ENCODE measurements around the gene RGPD8.

The RGPD8 gene

DNA sequence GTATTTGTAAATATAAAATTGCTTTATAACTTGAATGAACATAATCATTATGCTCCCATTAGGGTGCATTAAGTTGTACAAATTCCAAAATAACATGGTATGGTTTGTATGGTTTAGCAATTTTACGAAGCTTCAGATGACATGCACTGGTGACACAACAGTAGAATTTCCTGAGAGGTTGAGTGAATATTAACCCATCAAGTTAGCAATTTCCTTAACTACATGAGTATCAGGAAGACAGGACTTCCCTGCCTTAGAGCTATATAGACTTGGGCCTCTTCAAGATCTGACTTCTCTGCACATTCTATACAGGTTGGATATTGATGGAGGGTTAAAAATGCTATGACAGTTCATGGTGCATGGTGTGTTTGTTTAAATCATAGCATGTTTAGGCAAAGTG lies 97.8 kb downstream of the RGPD8 start:
- no peak for DNase-seq (ENCODE audit: low read depth)

DNA sequence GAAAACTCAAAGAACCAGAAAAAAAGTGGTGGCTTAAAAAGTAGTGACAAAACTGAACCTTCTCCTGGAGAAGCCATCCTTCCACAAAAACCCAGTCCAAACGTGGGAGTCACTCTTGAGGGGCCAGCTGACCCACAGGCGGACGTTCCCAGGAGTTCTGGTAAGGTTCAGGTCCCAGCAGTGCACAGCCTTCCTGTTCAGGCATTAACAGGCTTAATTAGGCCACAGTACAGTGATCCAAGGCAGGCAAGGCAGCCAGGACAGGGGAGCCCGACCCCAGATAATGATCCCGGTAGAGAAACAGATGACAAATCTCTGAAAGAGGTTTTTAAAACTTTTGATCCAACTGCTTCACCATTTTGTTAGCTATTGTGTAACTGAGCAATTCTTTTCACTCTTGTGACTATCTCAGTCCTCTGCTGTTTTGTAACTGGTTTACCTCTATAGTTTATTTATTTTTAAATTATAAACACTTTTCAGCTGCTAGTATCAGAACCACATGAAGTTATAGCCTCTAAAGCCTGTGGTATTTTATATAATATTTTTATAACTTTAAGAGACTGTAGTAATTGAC lies 101.2 kb downstream of the RGPD8 start:
- DNase-seq (ENCODE audit: low read depth), result no peak

DNA sequence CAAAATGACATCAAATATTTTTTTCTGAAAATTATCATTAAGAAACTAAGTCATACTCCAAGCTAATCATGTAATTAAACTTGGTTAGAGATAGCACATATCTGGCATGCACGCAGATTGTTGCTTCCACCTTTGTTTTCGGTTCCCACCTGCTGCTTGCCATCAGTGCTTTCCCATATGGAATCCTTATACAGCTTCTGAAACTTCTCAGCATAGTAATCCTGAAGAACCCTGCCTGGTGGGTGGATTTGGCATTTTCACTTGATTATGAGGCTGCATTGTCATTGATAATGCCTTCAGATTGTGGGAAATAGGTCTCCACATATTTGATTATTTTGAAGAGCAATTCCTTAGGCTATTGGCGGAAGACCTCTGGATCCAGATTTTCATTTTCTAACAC lies 110.5 kb downstream of the RGPD8 start:
- no peak for DNase-seq (ENCODE audit: low read depth)

DNA sequence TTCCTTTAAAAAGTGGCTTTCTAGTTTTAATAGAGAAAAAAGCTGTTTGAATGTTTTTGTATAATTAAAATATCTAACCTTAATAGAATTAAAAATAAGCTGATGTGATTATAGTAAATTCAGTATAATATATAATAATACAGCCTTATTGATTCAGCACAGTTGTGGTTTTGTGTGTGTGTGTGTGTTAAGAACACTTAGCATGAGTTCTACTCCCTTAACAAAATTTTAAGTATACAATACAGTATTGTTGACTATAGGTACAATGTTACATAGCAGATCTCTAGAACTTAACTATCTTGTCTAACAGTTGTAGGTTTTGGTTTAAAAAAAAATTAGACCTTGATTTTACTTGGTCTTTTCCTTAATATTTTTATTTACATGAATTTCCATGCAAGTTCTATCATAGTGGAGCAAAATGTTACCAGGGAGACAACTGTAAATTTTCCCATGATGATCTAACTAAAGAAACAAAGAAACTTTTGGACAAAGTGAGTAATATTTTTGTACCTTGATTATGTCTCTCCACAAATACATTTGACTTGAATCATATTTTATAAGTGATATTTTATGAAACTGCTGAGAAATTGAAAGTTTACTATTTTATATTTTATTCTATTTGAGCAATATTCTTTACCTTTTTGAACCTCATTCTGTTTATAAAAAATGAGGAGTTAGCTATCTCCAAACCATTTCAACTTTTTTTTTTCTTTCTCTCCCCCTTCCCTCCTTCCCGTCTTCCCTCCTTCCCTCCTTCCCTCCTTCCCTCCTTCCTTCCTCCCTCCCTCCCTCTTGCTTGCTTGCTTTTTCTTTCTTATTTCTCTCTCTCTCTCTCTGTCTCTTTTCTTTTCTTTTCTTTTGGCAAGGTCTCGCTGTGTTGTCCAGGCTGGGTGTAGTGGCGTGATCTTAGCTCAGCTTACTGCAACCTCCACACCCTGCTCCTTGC lies 111.8 kb downstream of the RGPD8 start:
- DNase-seq (ENCODE audit: low read depth), result peak; percentile 79
